ENCODE results near the gene PKD1.

PKD1 gene

DNA sequence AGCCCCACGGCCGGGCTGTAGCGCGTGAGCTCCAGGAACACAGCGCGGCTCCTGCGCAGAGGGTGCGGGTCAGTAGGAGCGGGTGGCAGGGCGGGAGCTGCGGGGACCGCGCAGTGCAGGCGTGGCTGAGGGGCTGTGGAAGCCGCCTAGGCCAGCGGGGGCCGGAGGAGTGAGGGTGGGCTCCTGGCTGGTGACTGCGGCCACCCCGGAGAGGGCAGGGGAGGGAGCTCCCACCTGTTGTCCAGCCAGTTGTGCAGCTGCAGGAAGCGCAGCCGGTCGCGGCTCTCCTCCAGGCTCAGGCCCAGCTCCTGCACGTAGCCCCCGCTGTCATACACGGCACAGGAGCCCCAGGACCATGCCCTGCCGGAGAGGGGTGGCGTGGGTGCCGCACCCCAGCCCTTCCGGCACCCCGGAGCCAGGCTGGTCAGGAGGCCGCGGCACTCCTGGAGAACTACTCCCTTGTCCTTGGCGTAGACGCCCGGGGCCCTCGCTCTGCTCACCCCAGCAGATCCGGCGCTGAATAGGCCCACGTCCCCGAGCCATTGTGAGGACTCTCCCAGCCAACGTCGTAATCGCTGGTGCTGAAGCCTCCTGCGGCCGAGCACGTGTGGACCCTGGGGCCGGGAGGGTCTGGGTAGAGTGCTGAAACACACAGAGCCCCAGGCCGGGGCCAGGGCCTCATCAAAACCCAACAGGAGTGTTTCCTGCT, 44.0 kb downstream of the PKD1 start:
- in situ Hi-C loops (cut with MboI; ENCODE audit: low sequenced_read_pairs): no loop called here

DNA sequence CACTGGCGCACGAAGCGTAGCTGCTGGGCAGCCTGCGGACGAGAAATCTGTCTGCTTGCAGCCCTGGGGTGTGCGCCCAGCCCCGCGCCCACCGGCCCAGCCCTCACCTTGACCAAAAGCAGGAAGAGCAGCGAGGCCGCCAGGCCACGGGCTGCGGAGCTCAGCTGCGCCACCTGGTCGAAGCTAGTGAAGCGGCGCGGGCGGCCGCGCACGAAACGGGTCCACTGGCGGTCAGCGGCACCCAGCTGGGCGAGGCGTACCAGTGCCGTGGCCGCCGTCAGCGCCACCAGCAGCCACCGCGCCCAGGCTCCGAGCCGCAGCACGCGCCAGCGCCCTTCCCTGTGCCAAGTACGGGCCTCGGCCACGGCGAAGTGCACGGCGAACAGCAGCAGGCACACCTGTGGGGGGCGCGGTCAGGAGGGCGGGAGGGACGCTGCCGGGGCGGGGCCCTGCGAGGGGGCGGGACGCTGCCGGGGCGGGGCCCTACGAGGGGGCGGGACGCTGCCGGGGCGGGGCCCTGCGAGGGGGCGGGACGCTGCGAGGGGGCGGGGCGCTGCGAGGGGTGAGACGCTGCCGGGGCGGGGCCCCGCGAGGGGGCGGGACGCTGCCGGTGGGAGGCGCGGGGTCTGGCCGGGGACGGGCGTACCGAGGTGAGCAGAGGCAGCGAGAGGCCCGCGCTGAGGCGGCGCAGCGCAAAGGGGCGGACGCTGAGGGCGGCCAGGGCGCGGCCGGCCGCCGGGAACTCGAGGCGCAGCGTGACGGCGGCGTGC, 44.7 kb downstream of the PKD1 start:
- in situ Hi-C loops (cut with MboI; ENCODE audit: low sequenced_read_pairs): no loop called here

DNA sequence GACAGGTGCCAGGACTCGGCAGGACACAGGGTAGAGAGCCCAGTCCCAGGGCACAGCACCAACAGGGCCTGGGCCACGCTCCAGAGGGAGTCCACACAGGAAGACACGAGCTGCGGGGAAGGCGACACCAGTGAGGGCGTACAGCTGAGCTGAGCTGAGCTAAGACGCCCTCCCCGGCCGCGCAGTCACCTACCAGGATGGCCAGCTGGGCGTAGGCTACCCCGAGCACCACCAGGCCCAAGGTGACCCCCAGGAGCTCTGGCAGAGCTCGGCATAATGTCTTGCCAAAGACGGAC, 45.3 kb downstream of the PKD1 start:
- in situ Hi-C loops (cut with MboI; ENCODE audit: low sequenced_read_pairs): no loop called here

DNA sequence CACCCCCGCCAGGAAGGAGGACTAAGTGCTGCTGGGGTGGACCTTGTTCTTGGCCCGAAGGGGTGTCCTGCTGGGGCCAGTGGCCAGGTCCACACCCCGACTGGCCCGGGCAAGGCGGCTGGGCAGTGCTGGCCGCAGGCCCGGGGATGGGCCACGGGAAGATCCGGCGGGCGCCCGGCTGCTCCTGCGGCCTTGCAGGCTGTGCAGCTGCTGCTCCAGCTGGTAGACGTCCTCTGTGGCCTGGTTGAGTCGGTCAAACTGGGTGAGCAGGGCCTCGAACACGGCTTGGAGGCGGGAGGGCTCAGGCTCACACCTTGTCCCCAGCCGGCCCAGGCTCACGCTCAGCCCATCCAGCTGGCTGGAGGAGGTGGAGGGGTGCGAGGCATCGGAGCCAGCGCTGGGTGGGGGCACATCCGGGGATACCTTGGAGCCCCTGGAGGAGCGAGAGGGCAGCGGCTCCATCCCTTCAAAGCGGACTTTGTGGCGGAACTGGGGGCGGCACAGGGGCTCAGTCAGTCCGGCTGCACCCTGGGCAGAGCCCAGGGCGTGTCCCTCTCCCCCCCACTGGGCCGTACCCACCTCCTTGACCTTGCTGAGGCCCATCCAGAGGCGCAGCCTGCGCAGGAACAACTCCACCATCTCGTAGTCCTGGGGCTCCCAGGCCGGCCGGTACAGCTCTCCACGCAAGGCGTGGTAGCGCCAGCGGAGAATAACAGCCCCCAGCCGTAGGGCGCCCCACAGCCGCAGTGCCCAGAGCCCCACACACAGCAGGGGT, 45.8 kb downstream of the PKD1 start:
- in situ Hi-C loops (cut with MboI; ENCODE audit: low sequenced_read_pairs): no loop called here

DNA sequence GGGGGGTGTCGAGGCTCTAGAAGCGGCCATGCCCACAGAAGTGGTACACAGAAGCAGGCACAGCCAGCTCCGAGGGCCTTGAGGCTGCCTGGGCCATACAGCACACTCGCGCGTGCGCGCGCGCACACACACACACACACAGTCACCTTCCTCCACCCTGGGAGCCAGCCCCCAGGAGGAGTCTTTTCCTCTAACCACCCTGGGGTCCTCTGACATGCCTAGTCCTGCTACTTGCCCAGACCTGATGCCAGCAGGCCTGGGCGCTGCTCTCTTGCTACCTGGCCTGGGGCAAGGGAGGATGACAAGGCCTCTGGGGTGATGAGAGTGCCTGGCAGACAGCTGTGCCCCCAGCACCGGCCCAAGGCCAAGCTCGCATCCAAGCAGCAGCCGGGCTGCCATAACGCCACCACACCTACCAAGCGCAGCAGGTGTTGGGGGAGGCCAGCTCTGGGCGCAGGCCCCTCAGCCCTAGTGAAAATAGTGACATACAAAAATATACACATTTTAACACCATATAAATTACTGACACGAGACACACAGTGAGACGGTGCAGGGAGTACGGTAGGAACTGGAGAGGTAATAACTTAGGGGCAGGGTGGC, 46.8 kb downstream of the PKD1 start:
- in situ Hi-C loops (cut with MboI; ENCODE audit: low sequenced_read_pairs): no loop called here

DNA sequence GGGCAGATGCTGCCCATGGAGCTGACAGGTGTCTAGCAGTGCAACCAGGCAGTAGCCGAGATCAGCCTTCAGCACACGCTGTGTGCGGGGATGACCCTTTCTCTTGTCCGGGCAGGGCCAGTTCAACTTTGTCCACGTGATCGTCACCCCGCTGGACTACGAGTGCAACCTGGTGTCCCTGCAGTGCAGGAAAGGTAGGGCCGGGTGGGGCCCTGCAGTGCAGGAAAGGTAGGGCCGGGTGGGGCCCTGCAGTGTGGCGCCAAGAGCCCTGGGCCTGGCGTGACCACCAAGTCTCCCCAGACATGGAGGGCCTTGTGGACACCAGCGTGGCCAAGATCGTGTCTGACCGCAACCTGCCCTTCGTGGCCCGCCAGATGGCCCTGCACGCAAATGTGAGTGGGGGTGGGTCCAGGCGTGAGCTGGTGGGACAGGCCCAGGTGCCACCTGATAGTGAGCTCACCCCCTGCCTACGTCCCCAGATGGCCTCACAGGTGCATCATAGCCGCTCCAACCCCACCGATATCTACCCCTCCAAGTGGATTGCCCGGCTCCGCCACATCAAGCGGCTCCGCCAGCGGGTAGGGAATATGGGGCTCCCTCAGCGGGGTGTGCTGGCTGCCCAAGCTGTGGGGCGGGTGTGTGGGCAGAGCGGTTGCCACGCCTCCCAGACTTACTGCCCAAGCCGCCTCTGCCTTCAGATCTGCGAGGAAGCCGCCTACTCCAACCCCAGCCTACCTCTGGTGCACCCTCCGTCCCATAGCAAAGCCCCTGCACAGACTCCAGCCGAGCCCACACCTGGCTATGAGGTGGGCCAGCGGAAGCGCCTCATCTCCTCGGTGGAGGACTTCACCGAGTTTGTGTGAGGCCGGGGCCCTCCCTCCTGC, 47.7 kb downstream of the PKD1 start:
- in situ Hi-C loops (cut with MboI; ENCODE audit: low sequenced_read_pairs): no loop called here

DNA sequence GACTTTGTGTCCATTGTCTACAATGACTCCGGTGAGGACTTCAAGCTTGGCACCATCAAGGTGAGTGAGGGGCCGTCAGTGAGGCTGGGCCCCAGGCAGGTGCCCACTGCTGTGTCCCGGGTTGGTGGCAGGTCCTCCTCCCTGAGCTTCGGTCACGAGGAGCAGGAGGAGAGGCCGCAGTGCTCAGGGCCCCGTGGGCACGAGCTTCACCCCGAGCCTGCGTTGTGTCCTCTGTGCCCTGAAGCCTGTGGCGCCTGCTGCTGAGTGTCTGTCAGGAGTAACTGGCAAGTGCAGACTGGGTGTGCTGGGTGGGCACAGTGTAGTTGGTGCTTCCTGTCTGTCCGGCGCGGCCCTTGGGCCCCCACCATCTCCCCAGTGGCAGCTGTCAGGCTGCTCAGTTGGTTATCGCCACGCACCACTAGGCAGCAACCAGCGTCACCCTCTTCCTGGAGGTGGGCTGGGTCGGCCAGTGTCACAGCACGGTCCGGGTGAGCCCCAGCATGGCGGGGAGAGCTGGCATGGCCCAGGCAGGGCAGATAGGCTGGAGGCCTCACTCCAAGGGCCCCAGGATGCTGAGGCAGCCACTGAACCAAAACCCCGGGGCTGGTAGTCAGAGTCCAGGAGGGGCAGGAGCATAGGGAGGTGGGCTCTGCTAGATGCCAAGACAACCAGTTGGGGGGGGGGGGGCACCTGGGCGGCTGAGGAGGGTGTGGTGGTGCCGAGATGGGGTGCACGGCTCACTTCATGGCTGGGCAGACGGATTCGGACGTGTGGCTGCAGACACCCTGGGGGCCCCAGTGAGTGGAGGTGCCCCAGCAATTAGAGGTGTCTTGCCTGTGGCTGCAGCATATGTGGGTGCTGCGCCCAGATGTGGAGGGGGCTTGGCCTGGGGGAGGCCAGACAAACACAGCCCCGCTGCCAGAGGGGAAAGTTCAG, 48.6 kb downstream of the PKD1 start:
- in situ Hi-C loops (cut with MboI; ENCODE audit: low sequenced_read_pairs): no loop called here

DNA sequence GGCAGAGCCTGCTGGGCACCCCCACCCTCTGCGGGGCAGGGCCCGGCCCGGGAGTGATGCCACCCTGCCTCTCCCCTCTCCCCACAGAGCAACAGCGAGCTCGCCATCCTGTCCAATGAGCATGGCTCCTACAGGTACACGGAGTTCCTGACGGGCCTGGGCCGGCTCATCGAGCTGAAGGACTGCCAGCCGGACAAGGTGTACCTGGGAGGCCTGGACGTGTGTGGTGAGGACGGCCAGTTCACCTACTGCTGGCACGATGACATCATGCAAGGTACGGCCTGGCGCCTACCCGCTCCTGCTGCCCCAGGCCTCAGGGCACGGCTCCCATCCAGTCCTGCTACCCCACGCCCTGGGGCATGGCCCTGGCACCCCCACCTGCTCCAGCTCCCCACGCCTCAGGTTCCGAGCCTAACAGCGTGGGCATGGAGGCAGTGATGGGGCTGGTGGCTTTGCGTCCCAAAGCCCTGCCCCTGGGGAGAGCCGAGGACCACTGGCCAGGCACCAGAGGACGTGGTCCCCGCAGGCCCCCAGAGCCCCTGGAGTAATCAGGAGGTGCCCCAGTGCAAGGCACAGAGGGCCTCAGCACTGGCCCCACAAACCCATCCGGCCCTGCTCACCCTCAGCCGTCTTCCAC, 49.5 kb downstream of the PKD1 start:
- in situ Hi-C loops (cut with MboI; ENCODE audit: low sequenced_read_pairs): no loop called here

DNA sequence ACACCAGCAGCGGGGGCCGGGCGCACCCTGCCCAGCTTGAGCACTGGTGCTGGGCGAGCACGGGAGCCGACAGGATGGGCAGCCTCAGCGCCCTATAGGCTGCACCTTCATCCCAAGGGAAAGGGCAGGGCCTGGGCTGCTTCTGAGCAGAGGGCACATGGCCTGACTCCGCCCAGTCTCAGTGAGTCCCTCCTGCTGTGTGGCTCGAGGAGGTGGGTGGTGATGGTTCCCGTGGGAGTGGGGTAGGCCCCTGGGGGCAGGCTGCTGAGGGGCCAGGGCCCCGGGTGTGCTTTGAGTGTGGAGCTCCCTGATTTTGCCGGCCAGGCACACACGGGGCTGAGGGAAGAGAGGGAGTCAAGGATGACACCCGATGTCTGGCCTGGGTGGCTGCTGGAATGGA, 50.0 kb downstream of the PKD1 start:
- in situ Hi-C loops (cut with MboI; ENCODE audit: low sequenced_read_pairs): no loop called here

DNA sequence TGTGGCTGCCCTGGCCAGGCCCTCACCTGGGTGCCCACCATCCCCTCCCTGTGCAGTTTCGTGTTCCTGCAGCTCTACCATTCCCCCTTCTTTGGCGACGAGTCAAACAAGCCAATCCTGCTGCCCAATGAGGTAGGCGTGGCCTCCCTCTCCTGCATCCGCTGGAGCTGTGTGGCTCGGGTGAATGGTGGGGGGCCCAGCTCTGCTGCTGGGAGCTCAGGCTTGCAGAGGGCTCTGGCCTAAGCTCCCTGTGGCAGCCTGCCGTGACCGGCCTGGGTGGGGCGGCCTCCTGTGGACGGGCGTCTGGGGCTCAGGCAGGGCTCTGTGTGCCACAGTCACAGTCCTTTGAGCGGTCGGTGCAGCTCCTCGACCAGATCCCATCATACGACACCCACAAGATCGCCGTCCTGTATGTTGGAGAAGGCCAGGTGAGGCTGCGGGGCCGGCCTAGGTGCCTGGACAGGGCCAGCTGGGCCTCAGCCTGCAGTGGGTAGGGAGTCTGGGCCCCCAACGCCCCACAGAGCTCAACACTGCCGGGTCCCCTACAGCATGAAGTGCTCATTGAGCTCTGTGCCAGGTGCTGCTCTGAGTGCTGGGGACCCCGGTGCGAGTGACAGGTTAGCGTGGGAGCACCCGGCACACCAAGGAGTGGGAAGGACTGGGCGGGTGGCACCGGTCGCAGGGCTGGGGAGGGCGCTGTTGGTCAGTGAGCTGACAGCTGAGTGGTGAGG, 50.6 kb downstream of the PKD1 start:
- in situ Hi-C loops (cut with MboI; ENCODE audit: low sequenced_read_pairs): no loop called here

DNA sequence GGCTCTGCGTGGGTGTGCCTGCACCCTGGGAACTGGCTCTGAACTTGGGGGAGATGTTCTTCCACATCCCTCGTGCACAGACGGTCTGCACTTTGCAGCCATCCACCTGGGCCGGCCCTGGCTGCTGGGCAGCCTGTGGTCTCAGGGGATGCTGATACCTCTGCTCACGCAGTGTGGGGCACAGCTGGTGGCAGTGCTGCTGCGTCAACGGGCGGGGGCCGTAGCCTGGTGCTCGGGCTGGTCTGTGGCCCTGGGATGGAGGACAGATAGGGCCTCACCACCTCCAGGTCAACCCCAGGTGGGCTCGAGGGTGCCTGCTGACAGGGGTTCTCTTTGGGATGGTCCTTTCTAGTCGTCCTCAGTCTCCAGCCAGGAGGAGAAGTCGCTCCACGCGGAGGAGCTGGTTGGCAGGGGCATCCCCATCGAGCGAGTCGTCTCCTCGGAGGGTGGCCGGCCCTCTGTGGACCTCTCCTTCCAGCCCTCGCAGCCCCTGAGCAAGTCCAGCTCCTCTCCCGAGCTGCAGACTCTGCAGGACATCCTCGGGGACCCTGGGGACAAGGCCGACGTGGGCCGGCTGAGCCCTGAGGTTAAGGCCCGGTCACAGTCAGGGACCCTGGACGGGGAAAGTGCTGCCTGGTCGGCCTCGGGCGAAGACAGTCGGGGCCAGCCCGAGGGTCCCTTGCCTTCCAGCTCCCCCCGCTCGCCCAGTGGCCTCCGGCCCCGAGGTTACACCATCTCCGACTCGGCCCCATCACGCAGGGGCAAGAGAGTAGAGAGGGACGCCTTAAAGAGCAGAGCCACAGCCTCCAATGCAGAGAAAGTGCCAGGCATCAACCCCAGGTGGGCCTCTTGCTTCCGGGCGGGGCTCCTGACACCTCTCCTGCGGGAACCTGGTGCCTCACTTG, 51.6 kb downstream of the PKD1 start:
- in situ Hi-C loops (cut with MboI; ENCODE audit: low sequenced_read_pairs): no loop called here

DNA sequence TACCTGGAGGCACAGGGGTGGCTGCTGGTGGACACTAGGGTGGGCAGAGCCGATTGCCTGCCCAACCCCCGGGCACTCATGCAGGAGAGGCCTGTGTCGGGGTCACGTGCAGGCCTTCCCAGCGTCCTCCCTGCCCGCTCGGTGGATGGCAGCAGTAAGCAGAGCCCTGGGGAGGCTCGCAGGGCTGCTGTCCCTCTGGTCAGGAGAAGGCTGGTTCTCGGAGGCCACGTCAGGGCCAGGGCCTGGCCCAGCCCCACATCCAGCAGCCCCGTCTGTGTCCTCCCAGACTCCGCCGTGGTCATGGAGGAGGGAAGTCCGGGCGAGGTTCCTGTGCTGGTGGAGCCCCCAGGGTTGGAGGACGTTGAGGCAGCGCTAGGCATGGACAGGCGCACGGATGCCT, 52.3 kb downstream of the PKD1 start:
- in situ Hi-C loops (cut with MboI; ENCODE audit: low sequenced_read_pairs): no loop called here

DNA sequence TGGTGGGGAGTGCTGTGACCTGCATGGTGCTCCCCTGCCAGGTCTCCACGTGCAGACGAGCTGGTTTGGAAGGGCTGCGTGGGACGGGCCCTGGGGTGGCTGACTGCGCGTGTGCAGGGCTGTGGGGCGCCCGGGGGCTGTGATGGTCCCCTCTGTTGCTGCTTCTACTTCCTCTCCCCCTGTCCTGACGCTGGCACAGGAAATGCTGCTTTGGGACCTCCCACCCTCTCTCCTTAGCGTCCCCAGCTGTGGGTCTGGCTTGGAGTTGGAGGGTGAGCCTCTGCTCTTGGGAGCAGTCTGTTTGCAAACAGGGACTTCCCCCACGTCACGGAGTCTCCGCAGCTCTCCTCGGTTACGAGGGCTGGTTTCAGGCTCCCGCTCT, 52.7 kb downstream of the PKD1 start:
- in situ Hi-C loops (cut with MboI; ENCODE audit: low sequenced_read_pairs): no loop called here

DNA sequence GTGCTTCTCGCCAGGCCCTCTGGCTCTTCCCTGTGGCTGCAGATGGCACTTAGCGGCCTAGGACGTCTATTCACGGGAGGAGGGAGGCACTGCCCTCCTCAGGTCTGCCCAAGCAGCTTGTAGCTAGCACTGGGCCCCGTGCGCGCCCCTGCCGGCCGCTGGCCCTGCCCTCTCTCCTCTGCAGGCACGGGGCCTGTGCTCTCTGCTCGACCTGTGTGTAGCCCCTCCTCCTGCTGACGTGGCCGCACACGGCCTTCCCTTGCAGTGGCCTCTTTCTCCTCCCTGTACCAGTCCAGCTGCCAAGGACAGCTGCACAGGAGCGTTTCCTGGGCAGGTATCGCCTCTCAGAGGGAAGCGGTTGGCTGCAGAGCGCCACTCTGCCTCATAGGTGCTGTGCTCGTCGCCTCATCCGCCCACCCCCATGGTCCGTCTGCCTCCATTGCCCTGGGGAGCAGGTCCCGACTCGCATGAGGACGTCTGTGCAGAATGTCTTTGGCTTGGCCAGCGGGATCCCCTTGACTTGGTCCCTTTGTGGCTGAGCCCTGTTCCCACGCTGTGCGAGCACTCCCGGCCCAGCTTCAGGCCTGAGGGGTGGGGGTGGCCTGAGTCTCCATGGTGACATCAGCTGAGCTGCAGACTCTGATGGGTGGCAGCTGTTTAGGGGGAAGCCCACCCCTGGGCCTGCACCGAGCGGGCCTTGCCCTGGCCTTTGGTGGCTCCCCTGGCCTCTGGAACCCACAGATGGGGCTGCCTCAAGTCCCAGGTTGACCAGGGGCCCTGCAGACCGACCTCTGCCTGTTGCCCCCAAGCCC, 53.3 kb downstream of the PKD1 start:
- in situ Hi-C loops (cut with MboI; ENCODE audit: low sequenced_read_pairs): no loop called here

DNA sequence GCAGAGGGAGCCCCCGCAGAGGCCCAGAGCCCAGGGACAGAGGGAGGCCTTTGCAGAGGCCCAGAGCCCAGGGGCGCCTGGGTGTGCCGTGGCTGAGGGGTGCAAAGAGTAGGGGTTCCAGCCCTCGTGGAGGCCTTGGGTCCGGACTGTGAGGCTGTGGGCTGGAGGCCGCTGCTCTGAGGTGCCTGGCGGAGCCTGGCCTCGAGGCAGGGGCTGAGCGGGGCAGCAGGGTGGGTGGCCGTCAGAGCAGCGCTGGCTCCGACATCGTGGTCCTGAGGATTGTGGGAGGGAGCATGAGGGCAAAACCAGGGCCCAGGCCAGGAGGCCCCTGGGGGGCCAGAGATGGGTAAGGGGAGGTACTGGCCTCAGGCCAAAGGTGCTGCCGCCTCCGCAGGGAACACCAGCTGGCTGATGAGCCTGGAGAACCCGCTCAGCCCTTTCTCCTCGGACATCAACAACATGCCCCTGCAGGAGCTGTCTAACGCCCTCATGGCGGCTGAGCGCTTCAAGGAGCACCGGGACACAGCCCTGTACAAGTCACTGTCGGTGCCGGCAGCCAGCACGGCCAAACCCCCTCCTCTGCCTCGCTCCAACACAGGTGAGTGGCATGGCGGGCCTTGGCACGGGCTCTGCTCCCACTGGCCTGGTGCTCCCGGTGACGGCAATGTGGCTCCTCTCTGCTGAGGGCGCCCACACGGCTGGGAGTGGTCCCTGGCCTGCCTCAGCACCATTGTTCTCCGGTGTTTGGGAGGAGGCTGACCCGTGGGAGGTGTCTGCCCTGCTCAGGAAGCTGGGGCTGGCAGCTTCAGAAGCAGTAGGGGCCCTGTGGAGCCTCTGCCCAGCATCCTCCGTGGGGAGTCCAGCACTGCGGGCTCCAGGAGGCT, 54.3 kb downstream of the PKD1 start:
- in situ Hi-C loops (cut with MboI; ENCODE audit: low sequenced_read_pairs): no loop called here

DNA sequence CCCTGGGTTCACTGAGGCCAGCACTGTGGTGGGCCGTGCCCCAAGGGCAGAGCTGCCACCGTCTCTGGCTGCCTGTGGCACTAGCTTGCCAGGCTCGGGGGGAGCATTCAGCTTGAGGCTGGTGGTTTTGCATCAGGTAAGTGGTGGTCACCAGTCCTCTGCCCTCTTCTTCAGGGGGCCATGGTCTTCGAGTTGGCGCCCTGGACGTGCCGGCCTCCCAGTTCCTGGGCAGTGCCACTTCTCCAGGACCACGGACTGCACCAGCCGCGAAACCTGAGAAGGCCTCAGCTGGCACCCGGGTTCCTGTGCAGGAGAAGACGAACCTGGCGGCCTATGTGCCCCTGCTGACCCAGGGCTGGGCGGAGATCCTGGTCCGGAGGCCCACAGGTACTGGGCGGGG, 55.7 kb downstream of the PKD1 start:
- in situ Hi-C loops (cut with MboI; ENCODE audit: low sequenced_read_pairs): no loop called here
